ENCODE measurements around the gene CCDC112. TPM values are rescaled to one million over a fixed set of nuclear protein-coding genes. Genes with fewer than 3 reads are reported as not detected.

Gene CCDC112
- total and polyA plus RNA-seq, 4 experiments from 2014 or later = 2.4 to 6.3 (median 5.3) TPM

- H3K27me3 ChIP-seq (ENCODE audit: insufficient read depth, low read length) = no peaks in the 10 kb centered on the region
- Mint-ChIP-seq H3K4me1 (peaks cover 10 to 36% (median 21%) of the 10 kb centered on the region in 4 donors), H3K9me3 (no peaks in the 10 kb centered on the region), H3K36me3 (peaks cover 28 to 36% of the 10 kb centered on the region in 2 donors), H3K4me3 (no peak overlapping the region), H3K27ac (no peak overlapping the region), H3K27me3 (no peaks in the 10 kb centered on the region)
- H3K9me3 ChIP-seq (ENCODE audit: control insufficient read depth in 1 of 2, low read length in 2 of 2) = no peaks in the 10 kb centered on the region
- no peak overlapping the region for H3K4me3 ChIP-seq (ENCODE audit: low read length in 2 of 2)
- H3K4me1 ChIP-seq (ENCODE audit: insufficient read depth, low read length) = no peaks in the 10 kb centered on the region
- DNase-seq = peak in 4 of 5 donors; percentile 27 to 40 (median 28)
- POLR2A ChIA-PET (ENCODE audit: partially characterized antibody) = no interaction called here
- intact Hi-C loops (cut with micrococcal nuclease) = loop anchor here (1.0 kb wide), 2 partner anchors 148 to 1634 kb away; no protein-coding TSS in a partner anchor
- H3K27ac ChIP-seq (ENCODE audit: low read depth, low read length) = no peak overlapping the region
- CTCF ChIA-PET (ENCODE audit: partially characterized antibody) = interaction anchor here (0.7 to 2.7 kb wide), 12 partner anchors 8 to 1644 kb away, joined by 3 to 15 read pairs (median 4); partner anchors contain the start of gene CCDC112
- H3K36me3 ChIP-seq (ENCODE audit: insufficient read depth, low read length) = peaks cover 7% of the 10 kb centered on the region
These were observed 50.0 kb downstream of the CCDC112 start for GRCh38 chr5:115246361-115246991.

DNA sequence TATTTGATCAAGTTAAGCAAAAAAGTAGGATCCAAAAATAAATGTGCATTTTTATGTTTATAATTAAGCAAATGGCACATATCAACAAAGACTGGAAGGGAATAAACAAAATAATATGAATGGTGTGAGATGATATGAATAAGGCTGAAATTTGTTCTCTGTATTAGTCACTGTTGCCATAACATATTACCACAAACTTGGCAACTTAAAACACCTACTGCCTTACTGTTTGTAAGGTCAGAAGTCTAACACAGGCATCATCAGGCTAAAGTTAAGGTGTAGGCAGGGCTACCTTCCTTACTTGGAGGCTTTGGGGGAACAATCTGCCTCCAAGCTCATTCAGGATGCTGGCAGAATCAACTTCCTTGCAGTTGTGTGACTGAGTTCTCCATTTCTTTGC lies 53.0 kb downstream of the CCDC112 start:
- Mint-ChIP-seq H3K36me3 (peaks cover 30 to 41% of the 10 kb centered on the region in 2 donors), H3K9me3 (no peaks in the 10 kb centered on the region), H3K27me3 (no peaks in the 10 kb centered on the region), H3K4me1 (peaks cover 6 to 18% (median 10%) of the 10 kb centered on the region in 4 donors), H3K4me3 (no peak overlapping the region), H3K27ac (no peak overlapping the region)
- Histone ChIP-seq H3K27me3 (ENCODE audit: insufficient read depth, low read length) (no peaks in the 10 kb centered on the region), H3K4me1 (ENCODE audit: insufficient read depth, low read length) (no peaks in the 10 kb centered on the region), H3K27ac (ENCODE audit: low read depth, low read length) (no peak overlapping the region), H3K36me3 (ENCODE audit: insufficient read depth, low read length) (peaks cover 28% of the 10 kb centered on the region), H3K9me3 (ENCODE audit: control insufficient read depth in 1 of 2, low read length in 2 of 2) (no peaks in the 10 kb centered on the region), H3K4me3 (ENCODE audit: low read length in 2 of 2) (no peak overlapping the region)
- intact Hi-C loops (cut with micrococcal nuclease) = no loop called here
- ChIA-PET POLR2A (ENCODE audit: partially characterized antibody) (no interaction called here), CTCF (ENCODE audit: partially characterized antibody) (interaction anchor here (1.0 to 1.1 kb wide), 2 partner anchors 26 to 146 kb away, joined by 3 read pairs; no protein-coding TSS in a partner anchor)
- DNase-seq = no peak

DNA sequence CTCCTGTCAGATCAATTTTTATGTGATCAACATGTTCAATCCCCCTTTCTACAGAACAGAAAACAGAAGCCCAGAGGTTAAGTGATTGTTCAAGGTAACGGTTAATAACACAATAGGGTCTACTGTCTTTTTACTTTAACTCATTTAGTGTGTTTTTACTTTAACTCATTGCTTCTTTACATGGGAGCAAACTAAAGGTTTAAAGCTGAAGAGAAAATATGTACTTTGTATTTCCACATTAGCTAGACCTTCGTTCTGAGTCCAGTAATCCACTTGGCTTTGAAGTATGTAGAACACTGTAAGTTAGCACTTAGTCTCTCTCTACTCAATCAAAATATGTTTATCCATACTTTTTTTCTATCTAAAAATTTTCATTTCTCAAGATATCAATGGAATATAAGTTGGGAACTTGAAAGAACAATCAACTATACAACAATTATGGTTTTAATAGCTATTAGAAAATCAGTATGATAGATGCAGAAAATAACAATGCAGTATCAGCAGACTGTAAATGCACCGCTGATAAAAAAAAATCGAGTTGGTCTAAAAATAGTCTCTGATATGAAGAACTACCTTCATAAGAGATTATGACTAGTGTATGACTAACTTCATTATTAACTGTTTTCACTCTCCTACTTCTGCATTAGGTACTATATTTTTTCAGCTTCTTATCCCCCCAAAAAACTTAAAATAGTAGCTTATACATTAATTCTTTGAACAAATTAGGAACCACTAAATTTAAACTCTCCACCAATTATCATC lies 54.4 kb downstream of the CCDC112 start:
- Histone ChIP-seq H3K4me3 (ENCODE audit: low read length in 2 of 2) (no peak overlapping the region), H3K27me3 (ENCODE audit: insufficient read depth, low read length) (no peaks in the 10 kb centered on the region), H3K9me3 (ENCODE audit: control insufficient read depth in 1 of 2, low read length in 2 of 2) (no peaks in the 10 kb centered on the region), H3K36me3 (ENCODE audit: insufficient read depth, low read length) (peaks cover 20% of the 10 kb centered on the region), H3K27ac (ENCODE audit: low read depth, low read length) (no peak overlapping the region), H3K4me1 (ENCODE audit: insufficient read depth, low read length) (no peaks in the 10 kb centered on the region)
- no peak overlapping the region for H3K4me3 Mint-ChIP-seq
- CTCF ChIA-PET (ENCODE audit: partially characterized antibody) = interaction anchor here (1.1 to 1.2 kb wide), 2 partner anchors 25 to 144 kb away, joined by 3 to 4 read pairs; no protein-coding TSS in a partner anchor
- no peaks in the 10 kb centered on the region for H3K9me3 Mint-ChIP-seq
- DNase-seq = no peak
- H3K4me1 Mint-ChIP-seq = peaks cover 6 to 18% (median 11%) of the 10 kb centered on the region in 4 donors
- POLR2A ChIA-PET (ENCODE audit: partially characterized antibody) = no interaction called here
- peak overlapping the region in 1 of 7 donors; percentile 65 for H3K27ac Mint-ChIP-seq
- intact Hi-C loops (cut with micrococcal nuclease) = no loop called here
- peaks cover 39 to 48% of the 10 kb centered on the region in 2 donors for H3K36me3 Mint-ChIP-seq
- no peaks in the 10 kb centered on the region for H3K27me3 Mint-ChIP-seq

GRCh38 chr5:115237066-115237465 lies 59.4 kb downstream of the CCDC112 start:
- Mint-ChIP-seq H3K9me3 (peaks cover 0 to 1% (median 0%) of the 10 kb centered on the region in 8 donors), H3K36me3 (peaks cover 64 to 66% of the 10 kb centered on the region in 2 donors), H3K27me3 (no peaks in the 10 kb centered on the region), H3K4me1 (peaks cover 0 to 5% (median 2%) of the 10 kb centered on the region in 4 donors), H3K4me3 (no peak overlapping the region), H3K27ac (no peak overlapping the region)
- DNase-seq = no peak
- ChIA-PET POLR2A (ENCODE audit: partially characterized antibody) (no interaction called here), CTCF (ENCODE audit: partially characterized antibody) (no interaction called here)
- Histone ChIP-seq H3K9me3 (ENCODE audit: control insufficient read depth in 1 of 2, low read length in 2 of 2) (no peaks in the 10 kb centered on the region), H3K27me3 (ENCODE audit: insufficient read depth, low read length) (no peaks in the 10 kb centered on the region), H3K27ac (ENCODE audit: low read depth, low read length) (no peak overlapping the region), H3K36me3 (ENCODE audit: insufficient read depth, low read length) (peaks cover 20% of the 10 kb centered on the region), H3K4me3 (ENCODE audit: low read length in 2 of 2) (no peak overlapping the region), H3K4me1 (ENCODE audit: insufficient read depth, low read length) (no peaks in the 10 kb centered on the region)
- intact Hi-C loops (cut with micrococcal nuclease) = no loop called here

GRCh38 chr5:115236599-115236998 lies 59.9 kb downstream of the CCDC112 start:
- Histone ChIP-seq H3K36me3 (ENCODE audit: insufficient read depth, low read length) (peaks cover 24% of the 10 kb centered on the region), H3K9me3 (ENCODE audit: control insufficient read depth in 1 of 2, low read length in 2 of 2) (no peaks in the 10 kb centered on the region), H3K4me1 (ENCODE audit: insufficient read depth, low read length) (no peaks in the 10 kb centered on the region), H3K27me3 (ENCODE audit: insufficient read depth, low read length) (no peaks in the 10 kb centered on the region), H3K4me3 (ENCODE audit: low read length in 2 of 2) (no peak overlapping the region), H3K27ac (ENCODE audit: low read depth, low read length) (no peak overlapping the region)
- no peak for DNase-seq
- Mint-ChIP-seq H3K36me3 (peaks cover 66 to 67% of the 10 kb centered on the region in 2 donors), H3K4me1 (peaks cover 0 to 8% (median 3%) of the 10 kb centered on the region in 4 donors), H3K27me3 (no peaks in the 10 kb centered on the region), H3K4me3 (no peak overlapping the region), H3K9me3 (peaks cover 0 to 1% (median 0%) of the 10 kb centered on the region in 8 donors), H3K27ac (no peak overlapping the region)
- intact Hi-C loops (cut with micrococcal nuclease) = no loop called here
- CTCF ChIA-PET (ENCODE audit: partially characterized antibody) = interaction anchor here (0.6 kb wide), 1 partner anchor 21 kb away, joined by 3 read pairs; no protein-coding TSS in a partner anchor
- POLR2A ChIA-PET (ENCODE audit: partially characterized antibody) = no interaction called here

DNA sequence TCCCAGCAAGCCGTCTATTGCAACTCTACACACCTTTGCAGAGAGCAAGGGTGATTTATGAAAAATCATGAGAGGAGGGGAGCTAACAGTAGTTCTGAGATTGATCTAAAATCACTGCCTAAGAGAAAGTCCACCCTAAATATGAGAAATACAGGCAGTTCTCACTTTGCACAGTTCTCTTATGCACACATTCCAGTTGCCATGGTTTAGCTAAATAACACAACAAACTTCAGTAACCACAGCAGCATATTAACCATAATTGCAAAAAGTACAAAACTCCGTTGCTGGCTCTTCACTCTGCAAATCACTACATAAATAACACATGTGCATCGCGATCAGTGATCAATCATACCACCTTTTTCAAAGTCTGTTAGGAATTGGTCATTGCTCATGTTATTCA lies 64.9 kb downstream of the CCDC112 start:
- Mint-ChIP-seq H3K4me1 (peaks cover 0 to 6% (median 3%) of the 10 kb centered on the region in 4 donors), H3K36me3 (peaks cover 70 to 73% of the 10 kb centered on the region in 2 donors), H3K27me3 (no peaks in the 10 kb centered on the region), H3K27ac (no peak overlapping the region), H3K4me3 (no peak overlapping the region), H3K9me3 (peaks cover 0 to 2% (median 0%) of the 10 kb centered on the region in 8 donors)
- H3K4me1 ChIP-seq (ENCODE audit: insufficient read depth, low read length) = no peaks in the 10 kb centered on the region
- H3K36me3 ChIP-seq (ENCODE audit: insufficient read depth, low read length) = peaks cover 18% of the 10 kb centered on the region
- no peaks in the 10 kb centered on the region for H3K27me3 ChIP-seq (ENCODE audit: insufficient read depth, low read length)
- no peak for DNase-seq
- no peak overlapping the region for H3K27ac ChIP-seq (ENCODE audit: low read depth, low read length)
- intact Hi-C loops (cut with micrococcal nuclease) = no loop called here
- no peak overlapping the region for H3K4me3 ChIP-seq (ENCODE audit: low read length in 2 of 2)
- H3K9me3 ChIP-seq (ENCODE audit: control insufficient read depth in 1 of 2, low read length in 2 of 2) = no peaks in the 10 kb centered on the region
- ChIA-PET CTCF (ENCODE audit: partially characterized antibody) (no interaction called here), POLR2A (ENCODE audit: partially characterized antibody) (no interaction called here)

- H3K27me3 Mint-ChIP-seq = no peaks in the 10 kb centered on the region
- H3K4me3 ChIP-seq (ENCODE audit: low read length in 2 of 2) = no peak overlapping the region
- no peaks in the 10 kb centered on the region for H3K4me1 ChIP-seq (ENCODE audit: insufficient read depth, low read length)
- H3K4me1 Mint-ChIP-seq = peaks cover 0 to 8% (median 3%) of the 10 kb centered on the region in 4 donors
- H3K27ac Mint-ChIP-seq = no peak overlapping the region
- no peaks in the 10 kb centered on the region for H3K9me3 ChIP-seq (ENCODE audit: control insufficient read depth in 1 of 2, low read length in 2 of 2)
- intact Hi-C loops (cut with micrococcal nuclease) = no loop called here
- H3K9me3 Mint-ChIP-seq = peaks cover 0 to 4% (median 0%) of the 10 kb centered on the region in 8 donors
- ChIA-PET POLR2A (ENCODE audit: partially characterized antibody) (no interaction called here), CTCF (ENCODE audit: partially characterized antibody) (no interaction called here)
- no peak overlapping the region for H3K27ac ChIP-seq (ENCODE audit: low read depth, low read length)
- H3K27me3 ChIP-seq (ENCODE audit: insufficient read depth, low read length) = no peaks in the 10 kb centered on the region
- no peak for DNase-seq
- H3K36me3 Mint-ChIP-seq = peaks cover 67 to 69% of the 10 kb centered on the region in 2 donors
- no peak overlapping the region for H3K4me3 Mint-ChIP-seq
- peaks cover 21% of the 10 kb centered on the region for H3K36me3 ChIP-seq (ENCODE audit: insufficient read depth, low read length)
These were observed 66.8 kb downstream of the CCDC112 start for GRCh38 chr5:115229606-115230005.

All from CD4-positive, alpha-beta memory T cell (primary cell).